HG02981 (cell line): ENCODE results near the gene TSPAN14.
"Not testable (repeated sequence)": the region's sequence is repeated elsewhere in the genome, so short reads cannot be mapped to it uniquely, and the experiment has no call there.

Experiments used
- ATAC-seq: cut with Tn5 transposase; IDR thresholded peaks from one replicate; pipeline ENCODE4 v1.9.1; 2021; ENCODE audit warnings: mild to moderate bottlenecking, moderate library complexity; ENCODE audit not compliant: unreplicated experiment

Gene TSPAN14

DNA sequence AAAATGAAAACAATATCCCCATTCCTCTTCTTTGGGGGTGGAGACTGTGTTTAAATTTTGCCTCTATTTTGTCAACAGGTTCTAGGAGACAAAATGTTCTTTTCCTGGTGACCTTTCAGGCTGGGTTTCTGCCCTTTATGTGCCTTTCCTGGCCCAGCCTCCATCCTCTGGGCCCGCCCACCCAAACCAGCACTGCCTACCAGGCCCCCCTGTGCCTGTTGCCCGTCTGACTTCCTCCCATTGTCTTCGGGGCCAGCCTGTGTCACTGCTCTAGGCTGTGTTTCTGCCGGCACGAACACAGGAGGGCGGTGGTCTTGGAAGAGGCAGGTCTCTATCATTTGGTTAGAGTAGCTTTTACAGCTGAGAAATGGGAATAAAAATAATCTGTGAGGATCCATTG is 13.9 kb downstream of the TSPAN14 start:
- no peak for ATAC-seq

DNA sequence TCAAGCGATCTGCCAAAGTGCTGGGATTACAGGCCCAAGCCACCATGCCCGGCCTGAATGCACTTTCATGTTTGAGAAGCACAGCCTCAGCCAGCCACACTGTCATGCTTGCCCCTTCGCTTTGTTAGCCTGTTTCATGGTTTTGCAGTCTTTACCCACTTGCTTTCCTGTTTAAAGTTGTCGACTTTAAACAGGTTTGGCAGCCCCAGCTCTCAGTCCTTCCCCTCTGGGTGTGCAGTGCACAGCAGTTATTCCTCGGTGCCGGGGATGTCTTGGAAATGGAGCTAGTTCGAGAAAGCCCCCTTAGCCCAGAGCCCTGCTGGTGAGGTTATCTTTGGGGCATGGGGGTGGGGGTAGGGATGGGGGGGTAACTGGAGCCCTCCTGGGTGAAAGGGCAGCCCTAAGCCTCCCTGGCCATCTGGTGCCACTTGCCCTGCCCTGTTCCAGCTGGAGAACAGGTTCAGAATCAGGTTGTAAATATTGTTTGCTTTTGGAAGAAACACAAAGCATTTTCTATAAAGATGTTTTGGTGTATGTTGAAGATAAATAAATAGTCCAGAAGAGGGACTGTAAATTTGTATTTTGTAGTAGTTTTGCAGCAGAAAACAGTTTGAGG is 14.8 kb downstream of the TSPAN14 start:
- no peak for ATAC-seq

DNA sequence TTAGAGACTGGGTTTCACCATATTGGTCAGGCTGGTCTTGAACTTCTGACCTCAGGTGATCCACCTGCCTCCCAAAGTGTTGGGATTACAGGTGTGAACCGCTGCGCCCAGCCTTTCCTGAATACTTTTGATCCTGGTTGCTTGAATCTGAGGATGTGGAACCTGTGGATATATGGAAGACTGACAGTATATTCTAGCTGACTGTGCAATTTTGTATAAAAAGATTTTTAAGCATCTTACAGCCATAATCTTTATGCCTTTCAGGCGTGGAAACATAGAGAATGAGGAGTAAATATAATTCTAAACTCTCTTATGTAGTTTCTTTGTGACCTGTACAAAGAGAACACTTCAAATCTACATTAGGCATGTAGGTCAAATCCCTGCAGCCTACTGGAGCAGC is 16.2 kb downstream of the TSPAN14 start:
- no peak for ATAC-seq

GRCh38 chr10:80471001-80471400 is 16.9 kb downstream of the TSPAN14 start:
- no peak for ATAC-seq

- ATAC-seq, result peak; percentile 45
Measured at GRCh38 chr10:80471715-80472233, 17.7 kb downstream of the TSPAN14 start.

DNA sequence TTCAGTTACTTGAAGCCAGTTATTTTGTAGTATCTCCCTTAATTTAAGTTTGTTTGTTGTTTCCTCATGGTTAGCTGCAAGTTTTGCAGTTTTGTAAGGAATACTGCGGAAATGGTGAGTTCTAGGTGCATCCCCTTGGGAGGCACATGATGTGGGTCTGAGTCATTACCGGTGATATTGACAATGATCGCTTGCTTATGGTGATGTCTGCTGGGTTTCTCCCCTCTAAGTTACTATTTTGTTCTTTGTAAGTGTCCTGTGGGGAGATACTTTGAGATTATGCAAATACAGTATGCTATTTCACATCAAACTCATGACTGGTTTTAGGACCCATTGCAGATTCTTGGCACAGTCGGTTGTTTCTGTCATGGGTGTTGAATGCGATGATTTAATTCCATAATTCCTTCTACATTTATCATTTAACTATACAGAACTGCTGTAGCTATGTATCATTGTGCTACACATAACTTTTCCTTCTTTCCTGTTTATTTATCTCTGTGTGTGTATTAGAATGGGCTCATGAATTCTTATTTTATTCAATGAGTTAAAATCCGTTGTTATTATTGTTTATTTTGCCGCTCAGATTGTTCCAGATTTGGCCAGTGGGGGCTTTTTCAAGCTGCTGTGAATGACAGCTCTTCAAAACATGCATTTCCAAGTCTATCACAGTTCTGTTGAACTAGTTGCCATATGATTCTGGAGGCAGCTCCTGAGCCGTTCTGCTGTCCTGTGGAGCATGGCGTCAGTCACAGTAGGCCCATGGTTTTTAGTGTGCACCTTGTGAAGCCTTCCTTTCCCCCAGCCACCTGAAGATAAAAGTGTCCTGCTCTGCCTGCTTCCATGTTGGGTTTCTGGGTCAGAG is 18.4 kb downstream of the TSPAN14 start:
- peak; percentile 94 for ATAC-seq

DNA sequence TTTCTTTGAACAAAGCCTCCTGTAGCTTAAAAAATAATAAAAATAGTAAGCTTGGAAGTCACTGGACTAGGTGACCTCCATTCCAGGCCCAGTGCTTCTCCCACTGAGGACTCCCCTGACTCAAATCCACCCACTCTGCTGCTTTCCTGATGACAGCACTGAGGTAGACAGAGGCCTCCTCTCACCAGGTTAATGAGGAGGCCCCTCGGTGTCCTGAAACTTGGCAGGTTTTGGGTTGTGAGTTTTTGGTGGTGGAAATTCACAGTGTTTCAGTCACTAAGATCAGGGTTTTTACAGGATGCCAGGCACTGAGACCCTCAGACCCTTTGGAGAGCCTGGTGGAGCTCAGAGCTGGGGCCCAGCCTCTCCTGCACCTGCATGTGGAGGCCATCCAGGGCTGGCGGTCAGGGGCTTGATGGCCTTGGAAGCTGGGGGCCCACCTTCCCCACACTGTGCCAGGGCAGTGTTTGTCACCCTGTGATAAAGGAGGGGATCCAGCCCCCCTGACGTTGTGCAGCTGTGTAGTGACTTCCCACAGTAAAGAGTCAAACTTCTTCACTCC is 19.1 kb downstream of the TSPAN14 start:
- no peak for ATAC-seq

DNA sequence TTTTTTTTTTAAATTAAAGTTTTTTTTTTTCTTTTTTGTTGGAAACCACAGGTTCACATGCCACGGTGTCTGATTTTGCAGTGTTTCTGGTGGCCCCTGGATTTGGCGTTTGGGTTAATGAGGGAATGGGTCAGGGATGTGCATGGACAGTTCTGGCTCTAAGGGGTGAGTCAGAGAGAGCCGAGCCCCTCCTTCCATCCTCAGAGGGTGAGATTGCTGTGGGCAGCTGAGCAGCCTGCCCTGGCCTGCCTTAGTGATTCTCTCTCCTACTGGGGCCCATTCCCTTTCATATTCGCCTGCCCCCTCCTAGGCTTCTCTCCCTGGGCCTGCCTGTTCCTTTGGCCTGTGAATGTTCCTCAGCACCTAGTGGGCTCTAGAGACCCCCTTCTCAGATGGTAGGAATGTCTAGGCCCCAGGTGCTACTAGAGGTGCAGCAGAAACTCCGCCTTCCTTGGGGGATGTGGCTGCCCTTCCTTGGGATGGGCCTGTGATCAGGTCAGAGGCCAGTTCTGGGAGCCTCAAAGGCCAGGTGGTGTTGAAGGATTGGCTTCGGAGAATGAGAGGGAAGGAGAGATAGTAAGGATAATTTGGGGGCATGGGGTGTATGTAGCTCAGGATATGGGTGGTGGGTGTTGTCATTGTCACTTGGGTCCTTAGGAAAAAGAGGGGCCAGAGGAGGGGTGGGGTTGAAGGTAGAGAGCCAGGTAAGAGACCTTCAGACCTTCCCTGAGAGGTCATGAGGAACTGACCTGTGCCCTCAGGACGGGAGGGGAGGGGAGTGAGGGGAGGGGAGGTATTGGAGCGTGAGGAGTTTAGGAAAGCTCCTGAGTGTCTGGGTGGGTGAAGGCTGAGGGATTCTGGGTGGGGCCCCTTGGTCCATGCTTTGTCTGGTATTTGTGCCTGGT is 19.8 kb downstream of the TSPAN14 start:
- no peak for ATAC-seq

DNA sequence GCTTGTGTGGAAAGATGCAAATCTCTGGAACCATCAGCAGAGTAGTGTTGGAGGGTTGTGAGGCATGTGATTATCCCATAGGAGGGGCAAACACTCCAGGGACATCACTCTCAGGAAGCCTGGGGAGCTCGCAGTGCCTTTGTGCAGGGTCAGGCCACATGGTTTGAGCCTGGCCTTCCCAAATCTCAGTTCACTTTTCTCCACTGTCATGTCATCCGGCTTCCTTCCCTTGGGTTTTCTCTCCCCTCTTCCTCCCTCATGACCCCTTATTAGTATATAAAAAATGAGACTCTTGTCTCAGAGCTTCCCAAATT is 20.4 kb downstream of the TSPAN14 start:
- no peak for ATAC-seq

DNA sequence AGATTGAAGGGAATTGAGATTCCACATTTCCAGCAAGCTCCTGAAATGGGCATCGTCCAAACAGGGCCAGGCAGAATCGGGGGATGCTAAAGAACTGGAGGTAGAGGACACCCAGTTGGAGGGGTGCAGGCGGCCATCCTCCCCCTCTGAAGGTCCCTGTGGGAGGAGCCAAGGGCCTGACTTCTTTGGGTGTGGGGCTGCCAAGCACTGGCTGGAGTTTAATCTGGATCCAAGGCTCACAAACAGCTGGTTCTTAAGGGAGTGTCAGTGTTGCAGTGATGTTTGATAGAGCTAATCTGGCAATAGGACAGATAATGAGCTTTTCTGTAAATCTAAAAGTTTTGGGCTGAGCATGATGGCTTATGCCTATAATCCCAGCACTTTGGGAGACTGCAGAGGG is 20.8 kb downstream of the TSPAN14 start:
- no peak for ATAC-seq

GRCh38 chr10:80475641-80476040 is 21.5 kb downstream of the TSPAN14 start:
- ATAC-seq, result not testable (repeated sequence)

DNA sequence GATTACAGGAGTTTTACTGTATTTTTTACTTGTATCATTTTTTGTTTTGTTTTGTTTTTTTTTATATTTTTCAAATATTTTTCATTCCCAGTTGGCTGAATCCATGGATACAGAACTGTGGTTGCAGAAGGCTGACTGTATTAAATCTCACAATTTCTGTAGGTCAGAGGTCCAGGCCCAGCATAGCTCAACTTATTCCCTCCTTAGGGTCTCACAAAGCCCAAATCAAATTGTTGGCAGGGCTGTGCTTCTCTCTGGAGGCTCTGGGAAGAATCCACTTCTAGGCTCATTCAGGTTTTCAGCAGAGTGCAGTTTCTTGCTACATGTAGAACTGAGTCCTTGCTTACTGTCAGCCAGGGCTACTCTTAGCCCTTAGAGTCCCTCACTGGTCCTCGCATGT is 22.6 kb downstream of the TSPAN14 start:
- ATAC-seq, result no peak

- ATAC-seq, result no peak
Measured at GRCh38 chr10:80477813-80478212, 23.7 kb downstream of the TSPAN14 start.

- ATAC-seq, result not testable (repeated sequence)
Measured at GRCh38 chr10:80480373-80480772, 26.3 kb downstream of the TSPAN14 start.

DNA sequence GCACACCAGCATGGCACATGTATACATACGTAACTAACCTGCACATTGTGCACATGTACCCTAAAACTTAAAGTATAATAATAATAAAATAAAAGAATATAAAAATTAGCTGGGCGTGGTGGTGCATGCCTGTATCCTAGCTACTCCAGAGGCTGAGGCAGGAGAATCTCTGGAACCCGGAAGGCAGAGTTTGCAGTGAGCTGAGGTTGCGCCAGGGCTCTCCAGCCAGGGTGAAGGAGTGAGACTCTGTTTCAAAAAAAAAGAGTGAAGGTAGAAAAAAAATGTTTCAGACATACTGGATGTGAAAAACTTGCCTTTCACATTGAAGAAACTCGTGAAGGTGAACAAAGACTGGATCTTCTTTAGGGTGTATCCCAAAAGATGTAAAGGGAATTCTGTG is 26.7 kb downstream of the TSPAN14 start:
- no peak for ATAC-seq

GRCh38 chr10:80484243-80484642 is 30.1 kb downstream of the TSPAN14 start:
- no peak for ATAC-seq

DNA sequence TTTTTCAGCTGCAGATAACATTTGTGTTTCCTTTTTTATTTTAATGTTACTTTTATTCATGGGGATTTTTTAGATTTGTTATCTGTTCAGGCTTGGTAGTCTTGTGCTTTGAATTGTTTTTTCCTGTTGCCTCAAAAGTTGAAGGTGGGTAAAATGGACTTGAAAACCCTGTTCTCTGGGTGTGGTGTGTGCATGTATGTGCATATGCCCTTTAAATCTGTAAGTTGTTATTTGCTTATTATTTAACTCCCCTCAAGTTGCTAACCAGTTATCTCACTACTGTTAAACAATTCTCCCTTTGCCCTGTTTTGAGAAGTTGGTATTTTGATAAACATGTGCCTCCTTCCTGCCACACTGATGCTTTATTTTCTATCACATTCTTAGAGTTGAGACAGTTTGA is 30.6 kb downstream of the TSPAN14 start:
- no peak for ATAC-seq

DNA sequence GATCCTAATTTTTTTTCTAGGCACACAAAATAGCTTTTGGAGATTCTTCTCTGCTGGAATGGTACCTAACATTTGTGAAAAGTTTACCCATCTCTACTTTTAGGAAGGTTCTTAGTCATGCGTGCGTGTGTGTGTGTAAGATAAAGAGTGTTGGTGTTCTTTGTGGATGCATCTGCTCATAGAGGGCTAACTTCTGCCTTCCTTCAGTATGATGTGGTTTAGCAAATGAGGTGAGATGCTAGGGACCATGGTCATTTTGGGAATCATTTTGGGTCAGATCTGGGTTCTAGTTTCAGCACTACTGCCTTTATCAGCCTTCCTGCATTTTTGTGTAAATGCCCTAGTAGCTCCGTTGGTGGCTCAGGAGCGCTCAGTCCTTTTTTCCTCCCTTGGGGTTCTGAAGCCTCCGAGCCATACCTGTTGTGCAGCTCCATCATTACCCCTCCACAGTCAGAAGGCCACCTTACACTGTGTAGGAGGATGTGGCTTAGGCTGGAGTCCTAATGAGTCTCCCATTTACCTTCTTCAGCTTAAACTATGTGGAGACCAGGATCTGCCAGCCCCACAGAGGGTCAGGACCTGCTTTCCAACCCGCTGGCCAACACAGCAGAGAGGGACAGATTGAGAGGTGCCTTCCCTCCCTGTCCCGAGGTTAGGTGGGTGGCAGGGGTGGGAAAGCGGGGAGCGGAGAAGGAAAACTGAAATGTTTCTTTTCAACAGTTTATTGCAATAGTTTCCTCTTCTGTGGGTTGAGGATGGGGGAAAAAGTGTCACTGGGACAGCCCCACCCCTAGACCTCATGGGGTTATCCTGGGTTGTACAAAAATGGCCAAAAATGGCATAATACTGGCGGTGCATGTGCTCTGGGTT is 31.2 kb downstream of the TSPAN14 start:
- no peak for ATAC-seq

GRCh38 chr10:80485946-80486764 is 32.0 kb downstream of the TSPAN14 start:
- ATAC-seq, result no peak
